GM23338 (cell line): Measurements from ENCODE around the gene FRRS1L. TPM values are rescaled to one million over a fixed set of nuclear protein-coding genes. Genes with fewer than 3 reads are reported as not detected.

Source experiments
- ATAC-seq: fragments of 200-7000 bp; cut with Tn5 transposase; 3 replicates; pipeline ENCODE4 v1.9.1; 2020
- DNase-seq: peaks from one replicate; pipeline ENCODE4 v3.0.0-alpha.2; 2015; ENCODE audit warnings: low spot score
- H2AFZ ChIP-seq: fragments of 200-600 bp; sonication (generic); 2 replicates; pipeline ENCODE4 v1.8.0; 2016; ENCODE audit warnings: antibody characterized with exemption, mild to moderate bottlenecking, moderate library complexity
- H3F3A ChIP-seq: fragments of 200-600 bp; sonication (generic); replicated peaks from 2 replicates; pipeline ENCODE4 v1.8.0; 2017; ENCODE audit warnings: antibody characterized with exemption, mixed run types, low read depth
- H3K27ac ChIP-seq: fragments of 200-600 bp; sonication (generic); 2 replicates; pipeline ENCODE4 v1.6.1; 2016; ENCODE audit warnings: low read depth
- H3K27me3 ChIP-seq: fragments of 200-600 bp; sonication (generic); 2 replicates; pipeline ENCODE4 v1.8.0; 2016; ENCODE audit warnings: mild to moderate bottlenecking, mixed run types, moderate library complexity; ENCODE audit not compliant: insufficient read depth
- H3K36me3 ChIP-seq: fragments of 200-600 bp; sonication (generic); 2 replicates; pipeline ENCODE4 v1.8.0; 2016; ENCODE audit warnings: mild to moderate bottlenecking; ENCODE audit not compliant: insufficient read depth
- H3K4me1 ChIP-seq: fragments of 200-600 bp; sonication (generic); 2 replicates; pipeline ENCODE4 v1.8.0; 2016; ENCODE audit warnings: mild to moderate bottlenecking, moderate library complexity; ENCODE audit not compliant: insufficient read depth
- H3K4me2 ChIP-seq: fragments of 200-600 bp; sonication (generic); 2 replicates; pipeline ENCODE4 v1.7.1; 2017; ENCODE audit warnings: mixed run types
- H3K4me3 ChIP-seq: fragments of 200-600 bp; sonication (generic); 2 replicates; pipeline ENCODE4 v1.6.1; 2016; ENCODE audit warnings: mixed run types
- H3K79me2 ChIP-seq: fragments of 200-600 bp; sonication (generic); replicated peaks from 2 replicates; pipeline ENCODE4 v1.8.0; 2017; ENCODE audit warnings: mild to moderate bottlenecking; ENCODE audit not compliant: insufficient read depth
- H3K9me2 ChIP-seq: fragments of 200-600 bp; sonication (generic); 2 replicates; pipeline ENCODE4 v1.8.0; 2017; ENCODE audit not compliant: insufficient read depth
- H4K20me1 ChIP-seq: fragments of 200-600 bp; sonication (generic); replicated peaks from 2 replicates; pipeline ENCODE4 v1.8.0; 2017; ENCODE audit warnings: mild to moderate bottlenecking; ENCODE audit not compliant: insufficient read depth
- H3K27ac Mint-ChIP-seq: 2 replicates; pipeline ENCODE4 v1.8.0; 2020; ENCODE audit warnings: inconsistent platforms, mild to moderate bottlenecking, moderate library complexity, mixed read lengths
- H3K27me3 Mint-ChIP-seq: 3 replicates; pipeline ENCODE4 v1.8.0; 2022; ENCODE audit warnings: low read depth, mild to moderate bottlenecking, moderate library complexity, mixed read lengths, inconsistent platforms; ENCODE audit not compliant: insufficient read depth, poor library complexity
- H3K36me3 Mint-ChIP-seq: 3 replicates; pipeline ENCODE4 v1.8.0; 2021; ENCODE audit warnings: low read depth, mild to moderate bottlenecking, inconsistent platforms, moderate library complexity, mixed read lengths
- H3K4me1 Mint-ChIP-seq: 3 replicates; pipeline ENCODE4 v1.8.0; 2020; ENCODE audit warnings: mild to moderate bottlenecking, inconsistent platforms, mixed read lengths
- H3K4me3 Mint-ChIP-seq: 3 replicates; pipeline ENCODE4 v1.8.0; 2021; ENCODE audit warnings: moderate library complexity, mild to moderate bottlenecking, inconsistent platforms, mixed read lengths
- H3K9me3 Mint-ChIP-seq: 3 replicates; pipeline ENCODE4 v1.8.0; 2020; ENCODE audit warnings: moderate library complexity, mild to moderate bottlenecking, inconsistent platforms, mixed read lengths
- CREB1 ChIP-seq: fragments of 250-450 bp; sonication (Bioruptor Pico); IDR thresholded peaks from 2 replicates; pipeline ENCODE4 v1.5.0; 2020; ENCODE audit warnings: low read depth, mild to moderate bottlenecking, moderate library complexity
- CTCF ChIP-seq, 2 experiments: fragments of 200-600 bp in 1 of 2; sonication (generic) in 1 of 2; conservative IDR thresholded peaks; 2 replicates each; pipeline versions ENCODE4 v1.5.1 to v1.6.1; 2016 to 2017; ENCODE audit warnings: antibody characterized with exemption in 2 of 2, low read depth in 2 of 2, mild to moderate bottlenecking in 2 of 2, moderate library complexity in 1 of 2
- ETS1 ChIP-seq: IDR thresholded peaks from 2 replicates; pipeline ENCODE4 v1.6.1; 2016; ENCODE audit warnings: antibody characterized with exemption
- EZH2 ChIP-seq: fragments of 200-600 bp; sonication (generic); IDR thresholded peaks from one replicate; pipeline ENCODE4 v1.8.0; 2017; ENCODE audit warnings: antibody characterized with exemption, mild to moderate bottlenecking, low read depth; ENCODE audit not compliant: unreplicated experiment
- EZH2phosphoT487 ChIP-seq: fragments of 200-600 bp; sonication (generic); IDR thresholded peaks from one replicate; pipeline ENCODE4 v1.8.1; 2018; ENCODE audit warnings: antibody characterized with exemption; ENCODE audit not compliant: unreplicated experiment
- JUNB ChIP-seq: IDR thresholded peaks from one replicate; pipeline ENCODE4 v1.6.1; 2016; ENCODE audit warnings: antibody characterized with exemption; ENCODE audit not compliant: unreplicated experiment
- NANOG ChIP-seq: IDR thresholded peaks from 2 replicates; pipeline ENCODE4 v1.6.1; 2016; ENCODE audit warnings: antibody characterized with exemption, borderline replicate concordance
- POLR2AphosphoS5 ChIP-seq: IDR thresholded peaks from 2 replicates; pipeline ENCODE4 v1.6.1; 2016; ENCODE audit warnings: antibody characterized with exemption, low read depth
- REST ChIP-seq: IDR thresholded peaks from one replicate; pipeline ENCODE4 v1.6.1; 2018; ENCODE audit warnings: antibody characterized with exemption; ENCODE audit not compliant: unreplicated experiment
- STAT1 ChIP-seq: IDR thresholded peaks from one replicate; pipeline ENCODE4 v1.6.1; 2016; ENCODE audit warnings: antibody characterized with exemption; ENCODE audit not compliant: unreplicated experiment
- ZNF331 ChIP-seq: fragments of 250-450 bp; sonication (Bioruptor Pico); IDR thresholded peaks from 2 replicates; pipeline ENCODE4 v1.5.0; 2020; ENCODE audit warnings: low read depth, mild to moderate bottlenecking, moderate library complexity
- polyA plus RNA-seq: library from polyadenylated mRNA; unstranded; fragments of >200 nt; fragmentation: Nextera tagmentation; extraction: Ambion mirVana; gene quantifications from 2 replicates; pipeline ENCODE4 v1.2.1, GENCODE V29; 2016
- total RNA-seq: library from RNA; depleted of rRNA; stranded (reverse); fragments of >200 nt; shearing (Covaris generic); gene quantifications from 2 replicates; pipeline ENCODE4 v1.2.3, GENCODE V29; 2014

FRRS1L gene
- total and polyA plus RNA-seq, 2 experiments from 2014 or later: 0.37 to 1.1 TPM

GRCh38 chr9:109107402-109108240 is 59.4 kb downstream of the FRRS1L start:
- Mint-ChIP-seq H3K4me1 (peaks cover 30% of the 10 kb centered on the region; the same call in 2 of the 3 replicates), H3K27me3 (no peaks in the 10 kb centered on the region), H3K9me3 (no peaks in the 10 kb centered on the region), H3K4me3 (no peak overlapping the region), H3K27ac (peak overlapping the region; percentile 33), H3K36me3 (peaks cover 25% of the 10 kb centered on the region)
- no peaks in the 10 kb centered on the region for H3K27me3 ChIP-seq
- peaks cover 44% of the 10 kb centered on the region for H4K20me1 ChIP-seq
- H3K4me3 ChIP-seq: no peak overlapping the region
- no peak overlapping the region for H3K4me2 ChIP-seq
- peaks cover 100% of the 10 kb centered on the region for H3K79me2 ChIP-seq
- no peak for TF ChIP-seq NANOG
- H3F3A ChIP-seq: no peaks in the 10 kb centered on the region
- ATAC-seq: no peak
- H3K4me1 ChIP-seq: peaks cover 24% of the 10 kb centered on the region
- peaks cover 7% of the 10 kb centered on the region; the same call in 1 of the 2 replicates for H3K36me3 ChIP-seq
- no peak for DNase-seq
- H3K27ac ChIP-seq: no peak overlapping the region
- no peak overlapping the region for H2AFZ ChIP-seq
- no peaks in the 10 kb centered on the region for H3K9me2 ChIP-seq

- TF ChIP-seq EZH2: no peak
- no peak for TF ChIP-seq CREB1 (CRISPR knock-in tag)
- TF ChIP-seq EZH2phosphoT487: no peak
- Mint-ChIP-seq H3K4me1 (peaks cover 38% of the 10 kb centered on the region), H3K27me3 (no peaks in the 10 kb centered on the region), H3K9me3 (no peaks in the 10 kb centered on the region), H3K27ac (no peak overlapping the region), H3K4me3 (no peak overlapping the region), H3K36me3 (peaks cover 29% of the 10 kb centered on the region)
- peaks cover 100% of the 10 kb centered on the region for H3K79me2 ChIP-seq
- H3K4me2 ChIP-seq: no peak overlapping the region
- no peak for DNase-seq
- no peak overlapping the region for H2AFZ ChIP-seq
- H3K4me3 ChIP-seq: no peak overlapping the region
- H3K4me1 ChIP-seq: peaks cover 32% of the 10 kb centered on the region
- no peak for ATAC-seq
- no peaks in the 10 kb centered on the region for H3K9me2 ChIP-seq
- no peaks in the 10 kb centered on the region for H3K27me3 ChIP-seq
- H3K27ac ChIP-seq: peak overlapping the region; percentile 53; the same call in 1 of the 2 replicates
- peaks cover 36% of the 10 kb centered on the region for H4K20me1 ChIP-seq
- H3F3A ChIP-seq: no peaks in the 10 kb centered on the region
- H3K36me3 ChIP-seq: peaks cover 7% of the 10 kb centered on the region; the same call in 1 of the 2 replicates
These were observed 65.2 kb downstream of the FRRS1L start for GRCh38 chr9:109101810-109102209.

GRCh38 chr9:109101202-109101595 is 65.8 kb downstream of the FRRS1L start:
- peaks cover 29% of the 10 kb centered on the region for H3K36me3 Mint-ChIP-seq
- no peaks in the 10 kb centered on the region for H3F3A ChIP-seq
- no peak for ATAC-seq
- H3K27me3 Mint-ChIP-seq: no peaks in the 10 kb centered on the region
- peak overlapping the region; percentile 17 for H3K27ac ChIP-seq
- H3K79me2 ChIP-seq: peaks cover 100% of the 10 kb centered on the region
- H3K9me2 ChIP-seq: no peaks in the 10 kb centered on the region
- no peak overlapping the region for H3K4me3 Mint-ChIP-seq
- H3K27me3 ChIP-seq: no peaks in the 10 kb centered on the region
- no peaks in the 10 kb centered on the region for H3K9me3 Mint-ChIP-seq
- no peak overlapping the region for H3K4me3 ChIP-seq
- peaks cover 33% of the 10 kb centered on the region for H3K4me1 ChIP-seq
- no peak for DNase-seq
- H3K36me3 ChIP-seq: peaks cover 7% of the 10 kb centered on the region; the same call in 1 of the 2 replicates
- H3K4me1 Mint-ChIP-seq: peaks cover 38% of the 10 kb centered on the region
- H4K20me1 ChIP-seq: peaks cover 42% of the 10 kb centered on the region
- H2AFZ ChIP-seq: no peak overlapping the region
- H3K27ac Mint-ChIP-seq: no peak overlapping the region; the same call in 1 of the 2 replicates
- H3K4me2 ChIP-seq: no peak overlapping the region
- no peak for TF ChIP-seq NANOG
- TF ChIP-seq EZH2: no peak
- TF ChIP-seq EZH2phosphoT487: no peak
- TF ChIP-seq REST: no peak
- no peak for TF ChIP-seq ZNF331 (CRISPR knock-in tag)
- no peak for TF ChIP-seq CTCF (conservative IDR thresholded peaks at IDR 0.05; ENCODE audit: low read depth in 2 of 2)
- TF ChIP-seq STAT1: no peak
- no peak for TF ChIP-seq JUNB
- TF ChIP-seq CREB1 (CRISPR knock-in tag): no peak
- no peak for TF ChIP-seq ETS1
- no peak for TF ChIP-seq POLR2AphosphoS5
